AG10803 (cell line): ENCODE results near the gene SEC24C.
A peak's percentile ranks its signal among the peaks of the same experiment; 100 is the strongest.

Experiments used
- DNase-seq: peaks from one replicate; pipeline ENCODE4 v3.0.0; 2010; ENCODE audit warnings: low read depth
- H3K4me3 ChIP-seq: 2 replicates; pipeline ENCODE4 v1.5.1; 2011; ENCODE audit warnings: mild to moderate bottlenecking, low read length, control low read depth
- TF ChIP-seq, protein P1 (sequence below): conservative IDR thresholded peaks from 2 replicates; pipeline ENCODE4 v1.5.1; 2011; ENCODE audit warnings: mild to moderate bottlenecking, low read length, control low read depth, inconsistent platforms

The SEC24C gene

DNA sequence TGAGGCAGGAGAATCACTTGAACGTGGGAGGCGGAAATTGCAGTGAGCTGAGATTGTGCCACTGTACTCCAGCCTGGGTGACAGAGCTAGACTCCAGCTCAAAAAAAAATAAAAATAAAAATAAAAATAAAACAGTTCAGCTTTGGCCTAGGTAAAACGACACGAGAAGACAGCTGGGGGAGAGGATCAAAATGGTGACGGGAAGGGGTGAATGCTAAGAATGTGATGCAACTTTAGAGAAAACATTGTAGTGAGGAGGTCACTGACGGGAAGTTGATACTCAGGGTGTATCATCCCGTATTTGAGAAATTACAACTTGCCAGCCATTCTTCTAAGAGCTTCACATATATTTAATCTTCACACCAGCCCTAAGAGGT, 66.2 kb downstream of the SEC24C start:
- peak; percentile 62 for DNase-seq
- peak overlapping the region; percentile 78 for H3K4me3 ChIP-seq
- TF ChIP-seq, protein P1, sequence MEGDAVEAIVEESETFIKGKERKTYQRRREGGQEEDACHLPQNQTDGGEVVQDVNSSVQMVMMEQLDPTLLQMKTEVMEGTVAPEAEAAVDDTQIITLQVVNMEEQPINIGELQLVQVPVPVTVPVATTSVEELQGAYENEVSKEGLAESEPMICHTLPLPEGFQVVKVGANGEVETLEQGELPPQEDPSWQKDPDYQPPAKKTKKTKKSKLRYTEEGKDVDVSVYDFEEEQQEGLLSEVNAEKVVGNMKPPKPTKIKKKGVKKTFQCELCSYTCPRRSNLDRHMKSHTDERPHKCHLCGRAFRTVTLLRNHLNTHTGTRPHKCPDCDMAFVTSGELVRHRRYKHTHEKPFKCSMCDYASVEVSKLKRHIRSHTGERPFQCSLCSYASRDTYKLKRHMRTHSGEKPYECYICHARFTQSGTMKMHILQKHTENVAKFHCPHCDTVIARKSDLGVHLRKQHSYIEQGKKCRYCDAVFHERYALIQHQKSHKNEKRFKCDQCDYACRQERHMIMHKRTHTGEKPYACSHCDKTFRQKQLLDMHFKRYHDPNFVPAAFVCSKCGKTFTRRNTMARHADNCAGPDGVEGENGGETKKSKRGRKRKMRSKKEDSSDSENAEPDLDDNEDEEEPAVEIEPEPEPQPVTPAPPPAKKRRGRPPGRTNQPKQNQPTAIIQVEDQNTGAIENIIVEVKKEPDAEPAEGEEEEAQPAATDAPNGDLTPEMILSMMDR: no peak

DNA sequence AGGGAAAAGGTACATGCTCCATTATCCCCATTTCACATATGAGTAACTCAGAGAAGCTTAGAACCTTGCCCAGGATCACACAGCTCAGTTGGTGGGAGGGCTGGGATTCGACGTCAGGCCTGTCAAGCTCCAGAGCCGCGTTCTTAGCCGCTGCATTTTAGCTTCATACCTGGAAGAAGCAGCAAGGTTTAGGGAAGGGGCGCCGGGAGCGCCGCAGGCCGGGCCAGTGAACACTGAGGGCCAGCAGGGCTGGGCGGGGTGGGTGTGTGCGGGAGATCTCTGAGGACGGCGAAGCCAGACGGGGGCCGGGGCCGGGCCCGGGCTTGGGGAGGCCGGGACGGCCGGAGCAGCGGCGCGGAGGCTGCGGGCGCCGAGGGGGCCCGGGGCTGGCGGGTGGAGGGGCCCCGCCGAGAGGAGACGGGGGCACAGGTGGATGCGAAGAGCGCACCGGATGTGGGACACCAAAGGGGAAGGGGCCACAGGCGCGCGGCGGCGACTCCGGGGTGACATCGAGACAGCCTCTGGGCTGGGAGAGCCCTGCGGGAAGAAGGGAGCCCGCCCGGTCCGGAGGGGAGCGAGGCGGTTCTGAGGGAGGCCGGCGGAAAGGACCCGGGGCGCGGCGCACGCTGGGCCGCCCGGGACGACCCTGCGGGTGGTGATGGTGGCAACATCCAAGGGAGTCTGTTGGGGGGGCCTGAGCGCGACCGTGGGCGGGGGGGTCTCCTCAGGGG, 66.7 kb downstream of the SEC24C start:
- TF ChIP-seq, protein P1: no peak

DNA sequence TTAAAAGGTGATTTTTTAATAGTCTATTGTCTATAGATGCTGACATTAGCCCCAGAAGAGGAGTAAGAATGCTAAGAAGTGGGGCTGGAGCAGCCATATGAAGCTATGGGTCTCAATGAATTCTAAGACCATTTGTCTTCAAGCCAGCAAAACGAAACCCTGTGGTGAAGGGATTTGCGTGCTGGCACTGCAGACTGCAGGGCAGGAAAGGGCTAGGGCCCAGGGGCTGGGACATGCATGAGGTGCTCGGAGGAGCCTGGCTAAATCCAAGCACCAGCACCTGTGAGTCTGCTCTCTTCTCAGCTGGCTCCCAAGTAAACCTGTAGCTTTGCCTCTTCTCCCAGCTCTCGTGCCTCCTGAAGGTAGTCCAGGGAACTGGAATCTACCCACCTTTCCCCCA, 68.5 kb downstream of the SEC24C start:
- TF ChIP-seq, protein P1: no peak

More for the DNA sequence above, 66.7 kb downstream of the SEC24C start:
- DNase-seq: peak; percentile 24
- peak overlapping the region; percentile 78 for H3K4me3 ChIP-seq

DNA sequence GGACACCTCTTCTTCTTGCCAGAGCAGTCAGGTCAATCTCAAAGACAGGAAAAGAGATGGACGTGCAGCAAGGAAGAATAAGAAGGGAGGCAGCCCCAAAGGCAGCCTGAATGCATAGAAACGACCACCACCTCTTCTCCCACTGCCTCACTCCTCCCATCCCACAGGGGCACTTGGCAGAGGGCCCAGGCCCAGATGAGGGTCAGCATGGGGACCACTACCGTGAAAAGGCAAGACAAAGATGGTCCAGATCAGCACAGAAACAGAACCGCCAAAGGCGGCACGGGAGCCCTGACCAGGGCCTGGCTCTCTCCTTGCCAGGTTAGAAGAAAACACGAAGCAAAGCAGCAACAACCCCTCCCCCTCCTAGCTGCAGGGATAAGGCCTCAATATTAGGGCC, 69.2 kb downstream of the SEC24C start:
- no peak for DNase-seq
- H3K4me3 ChIP-seq: no peak overlapping the region
- TF ChIP-seq, protein P1: no peak

More for the DNA sequence above, 68.5 kb downstream of the SEC24C start:
- DNase-seq: no peak
- H3K4me3 ChIP-seq: no peak overlapping the region

DNA sequence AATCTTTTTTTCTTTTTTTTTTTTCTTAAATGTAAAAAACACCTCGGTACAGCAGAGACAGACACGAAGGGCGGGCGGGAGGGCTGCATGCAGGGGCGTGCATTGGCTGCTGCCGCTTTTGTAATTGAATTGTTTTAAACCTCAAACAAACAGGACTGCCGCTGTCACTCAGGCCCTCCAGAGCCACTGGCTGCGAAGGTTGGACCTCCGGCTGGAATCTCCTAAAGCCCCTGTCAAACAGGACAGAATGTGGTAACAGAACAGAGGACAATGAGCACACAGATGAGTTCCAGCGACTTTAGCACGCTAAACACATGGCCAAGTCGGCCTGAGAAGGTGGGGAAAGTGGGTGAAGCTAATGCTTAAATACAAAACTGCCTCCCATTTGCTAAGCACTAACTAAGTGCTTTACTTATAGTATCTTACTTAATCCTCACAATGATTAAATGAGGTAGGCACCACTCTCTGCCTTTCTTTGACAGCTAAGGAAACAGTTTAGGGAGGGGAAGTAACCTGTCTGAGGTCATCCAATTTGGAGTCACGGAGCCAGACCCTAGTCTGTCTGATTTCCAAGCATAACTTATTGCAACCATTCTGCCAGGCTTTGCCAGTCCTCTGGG, 70.2 kb downstream of the SEC24C start:
- H3K4me3 ChIP-seq: no peak overlapping the region
- TF ChIP-seq, protein P1: no peak
- DNase-seq: no peak

DNA sequence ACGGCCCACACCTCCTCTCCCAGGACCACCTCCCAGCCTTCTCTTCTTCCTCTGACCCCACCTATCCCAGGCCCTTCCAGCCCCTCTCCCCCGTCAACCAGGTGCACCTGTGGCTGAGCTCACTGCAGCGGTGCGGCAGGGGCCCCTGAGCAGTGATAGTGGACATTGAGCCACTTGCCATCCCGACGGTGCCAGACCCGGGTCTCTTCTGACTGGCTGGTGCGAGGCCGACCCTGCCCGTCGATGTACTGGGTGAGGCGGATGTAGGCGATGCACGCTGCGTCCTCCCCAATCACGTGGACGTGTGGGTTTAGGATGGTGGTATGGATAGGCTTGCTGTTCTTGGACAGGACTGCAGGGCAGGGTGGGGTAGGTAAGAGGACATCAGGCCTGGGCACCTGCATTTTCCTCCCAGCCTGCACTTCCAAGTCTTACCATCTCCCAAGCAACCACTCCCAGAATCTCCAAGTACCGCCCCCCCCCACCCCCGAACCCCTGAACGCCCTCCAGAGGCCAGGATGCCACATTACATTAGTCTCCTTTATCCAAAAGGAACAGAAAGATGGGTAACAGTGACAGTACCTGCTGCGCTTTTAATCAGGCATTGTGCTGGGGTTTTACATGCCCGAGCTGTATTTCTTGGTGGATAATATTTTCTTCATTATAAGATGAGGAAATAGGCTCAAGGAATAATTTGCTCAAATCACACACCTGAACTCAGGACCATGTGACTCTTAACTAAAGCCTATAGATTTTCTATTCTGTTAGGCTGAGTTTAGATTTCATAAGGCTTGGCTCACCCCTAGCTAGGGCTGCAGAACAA, 70.9 kb downstream of the SEC24C start:
- DNase-seq: no peak
- no peak overlapping the region for H3K4me3 ChIP-seq
- TF ChIP-seq, protein P1: no peak; the same call in 1 of the 2 replicates
